Posterior vena cava (tissue), 2 donors: ENCODE data around the gene PRDM15. TPM values are rescaled to one million over a fixed set of nuclear protein-coding genes. Genes with fewer than 3 reads are reported as not detected.
A peak's percentile ranks its signal among the peaks of the same experiment; 100 is the strongest.

Experiments
- DNase-seq: peaks from one replicate; pipeline ENCODE4 v3.0.0-alpha.2; 2020; ENCODE audit warnings: low spot score
- intact Hi-C, 2 donors: fragments of 100-400 bp; cut with DNase I; formaldehyde crosslinking; loops; one replicate each; pipeline versions ENCODE4 v1.14.1 to v1.14.2; 2022 to 2023
- total RNA-seq, 2 donors: library from RNA; stranded (reverse); fragmentation: NEBNext Ultra II Directional; extraction: Animal tissue kit (Norgen Biotek cat#: 25700); gene quantifications; one replicate each; pipeline ENCODE4 v1.2.1, GENCODE V29; 2021
- donor health status: DM: yes; HTN: yes; CAD: no.
- donor health status: DM: yes; HTN: yes; CAD: no.

Gene PRDM15
- total RNA-seq, 2 donors from 2014 or later = 2.9 to 5.0 TPM

- peak; percentile 44 for DNase-seq
- intact Hi-C loops = loop anchor here in 1 of 2 donors (5.0 kb wide), 1 partner anchor 152 kb away; no protein-coding TSS in a partner anchor
These were observed 114.4 kb downstream of the PRDM15 start for GRCh38 chr21:41764558-41765419.

- intact Hi-C loops = loop anchor here in 1 of 2 donors (5.0 kb wide), 1 partner anchor 152 kb away; no protein-coding TSS in a partner anchor
- DNase-seq = no peak
These were observed 115.1 kb downstream of the PRDM15 start for GRCh38 chr21:41763996-41764395.

GRCh38 chr21:41763398-41763931 lies 115.7 kb downstream of the PRDM15 start:
- no peak for DNase-seq
- intact Hi-C loops = loop anchor here in 1 of 2 donors (5.0 kb wide), 1 partner anchor 151 kb away; no protein-coding TSS in a partner anchor

- intact Hi-C loops = loop anchor here in 1 of 2 donors (5.0 kb wide), 1 partner anchor 150 kb away; no protein-coding TSS in a partner anchor
- no peak for DNase-seq
These were observed 116.4 kb downstream of the PRDM15 start for GRCh38 chr21:41762753-41763152.

- intact Hi-C loops = loop anchor here in 1 of 2 donors (5.0 kb wide), 1 partner anchor 150 kb away; no protein-coding TSS in a partner anchor
- no peak for DNase-seq
These were observed 117.1 kb downstream of the PRDM15 start for GRCh38 chr21:41761934-41762635.

- intact Hi-C loops = loop anchor here in 1 of 2 donors (5.0 kb wide), 1 partner anchor 149 kb away; no protein-coding TSS in a partner anchor
These were observed 117.8 kb downstream of the PRDM15 start for GRCh38 chr21:41761211-41761933.

GRCh38 chr21:41760411-41760810 lies 118.7 kb downstream of the PRDM15 start:
- intact Hi-C loops = loop anchor here in 1 of 2 donors (5.0 kb wide), 1 partner anchor 148 kb away; no protein-coding TSS in a partner anchor
- DNase-seq = no peak

More at GRCh38 chr21:41761211-41761933, 117.8 kb downstream of the PRDM15 start:
- DNase-seq = peak; percentile 90

GRCh38 chr21:41759926-41760325 lies 119.2 kb downstream of the PRDM15 start:
- intact Hi-C loops = loop anchor here in 1 of 2 donors (5.0 kb wide), 1 partner anchor 148 kb away; no protein-coding TSS in a partner anchor
- no peak for DNase-seq

GRCh38 chr21:41759214-41759840 lies 119.8 kb downstream of the PRDM15 start:
- intact Hi-C loops = no loop called here
- no peak for DNase-seq

GRCh38 chr21:41758550-41758949 lies 120.6 kb downstream of the PRDM15 start:
- no peak for DNase-seq
- intact Hi-C loops = no loop called here

GRCh38 chr21:41755934-41756773 lies 123.0 kb downstream of the PRDM15 start:
- peak; percentile 73 for DNase-seq
- intact Hi-C loops = no loop called here

- DNase-seq = peak; percentile 48
- intact Hi-C loops = no loop called here
These were observed 123.7 kb downstream of the PRDM15 start for GRCh38 chr21:41755258-41755933.

- peak; percentile 55 for DNase-seq
- intact Hi-C loops = no loop called here
These were observed 124.7 kb downstream of the PRDM15 start for GRCh38 chr21:41754479-41754891.

- no peak for DNase-seq
- intact Hi-C loops = no loop called here
These were observed 125.9 kb downstream of the PRDM15 start for GRCh38 chr21:41753006-41753898.

- intact Hi-C loops = no loop called here
- DNase-seq = peak; percentile 62
These were observed 126.9 kb downstream of the PRDM15 start for GRCh38 chr21:41752231-41752681.

GRCh38 chr21:41751611-41752011 lies 127.5 kb downstream of the PRDM15 start:
- peak; percentile 52 for DNase-seq

More at GRCh38 chr21:41751611-41752011, 127.5 kb downstream of the PRDM15 start:
- intact Hi-C loops = no loop called here
